HG03571 (cell line): ENCODE data around the gene KCNQ1OT1.
A peak's percentile ranks its signal among the peaks of the same experiment; 100 is the strongest.

Experiments used
- ATAC-seq: cut with Tn5 transposase; IDR thresholded peaks from one replicate; pipeline ENCODE4 v1.9.1; 2021; ENCODE audit not compliant: unreplicated experiment

Gene KCNQ1OT1

DNA sequence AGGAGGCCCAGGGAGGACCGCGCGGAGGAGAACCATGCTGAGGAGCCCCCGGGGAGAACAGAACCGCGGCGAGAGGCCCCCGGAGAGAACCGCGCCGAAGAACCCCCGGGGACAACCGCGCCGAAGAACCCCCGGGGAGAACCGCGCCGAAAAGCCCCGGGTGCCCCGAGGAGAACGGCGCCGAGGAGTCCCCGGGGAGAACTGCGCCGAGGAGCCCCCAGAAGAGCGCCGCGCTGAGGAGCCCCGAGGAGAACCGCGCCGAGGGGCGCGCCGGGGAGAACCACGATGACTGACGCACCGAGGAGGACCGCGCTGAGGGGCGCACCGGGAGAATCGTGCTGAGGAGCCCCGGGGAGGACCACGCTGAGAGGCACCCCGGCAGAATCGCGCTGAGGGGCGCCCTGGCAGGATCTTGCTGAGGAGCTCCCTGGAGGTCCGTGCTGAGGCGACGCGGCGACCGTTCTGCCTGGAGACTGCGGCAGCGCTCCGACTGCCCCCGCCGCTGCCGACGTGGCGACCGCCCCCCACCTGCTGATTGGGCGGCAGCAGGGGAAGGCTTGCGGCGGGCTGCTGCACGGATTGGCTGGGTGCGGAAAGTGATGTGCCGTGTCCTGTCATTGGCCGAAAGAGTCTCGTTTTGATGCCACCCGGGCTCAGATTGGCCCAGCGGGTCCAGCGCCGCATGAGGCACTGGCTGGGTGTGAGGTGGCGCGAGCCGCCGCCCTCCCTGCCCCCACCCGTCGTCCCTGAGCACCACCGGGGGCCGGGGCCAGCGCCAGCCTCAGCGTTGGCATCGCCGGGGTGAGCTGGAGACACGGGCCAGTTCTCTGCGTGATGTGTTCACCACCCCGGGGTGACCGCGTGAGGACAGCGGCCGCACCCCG, at the start of gene KCNQ1OT1:
KCNQ1OT1 (minus strand) TSS at position 464 of the 884 bp plus-strand sequence.
- peak; percentile 82 for ATAC-seq

DNA sequence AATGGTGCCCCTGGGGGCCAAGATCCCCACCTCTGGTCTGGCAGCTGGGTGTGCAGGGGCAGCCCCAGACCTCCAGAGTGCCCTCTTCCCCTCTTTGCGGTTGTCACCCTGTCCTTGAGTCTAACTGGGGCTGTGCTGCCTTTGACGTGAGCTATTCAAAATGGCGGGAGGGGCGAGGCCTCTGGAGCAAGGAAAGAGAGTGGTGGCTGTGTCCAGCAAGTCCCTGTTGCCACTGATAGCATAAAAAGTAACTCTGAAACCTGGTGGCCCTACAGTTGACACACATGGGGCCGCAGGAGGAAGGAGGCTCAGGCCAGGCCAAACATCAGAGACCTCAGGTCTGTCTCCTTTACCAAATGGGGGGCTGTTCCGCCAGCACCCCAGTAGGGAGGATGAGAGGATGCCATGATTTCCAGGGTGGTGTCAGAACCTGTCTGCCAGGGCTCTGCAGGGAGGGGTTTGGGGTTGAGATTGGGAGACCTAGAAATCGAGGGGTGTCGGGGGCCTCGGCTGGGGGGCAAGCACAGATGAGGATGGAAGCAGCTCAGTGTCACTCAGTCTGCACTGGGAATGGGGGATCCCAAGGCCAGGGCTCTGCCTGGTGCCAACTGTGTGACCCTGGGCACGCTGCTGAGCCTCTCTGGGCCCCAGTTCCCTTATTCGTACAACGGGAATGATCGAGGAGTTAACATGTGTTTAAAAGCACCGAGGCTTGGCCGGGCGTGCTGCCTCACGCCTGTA, 49.2 kb upstream of the KCNQ1OT1 start:
- ATAC-seq: no peak

DNA sequence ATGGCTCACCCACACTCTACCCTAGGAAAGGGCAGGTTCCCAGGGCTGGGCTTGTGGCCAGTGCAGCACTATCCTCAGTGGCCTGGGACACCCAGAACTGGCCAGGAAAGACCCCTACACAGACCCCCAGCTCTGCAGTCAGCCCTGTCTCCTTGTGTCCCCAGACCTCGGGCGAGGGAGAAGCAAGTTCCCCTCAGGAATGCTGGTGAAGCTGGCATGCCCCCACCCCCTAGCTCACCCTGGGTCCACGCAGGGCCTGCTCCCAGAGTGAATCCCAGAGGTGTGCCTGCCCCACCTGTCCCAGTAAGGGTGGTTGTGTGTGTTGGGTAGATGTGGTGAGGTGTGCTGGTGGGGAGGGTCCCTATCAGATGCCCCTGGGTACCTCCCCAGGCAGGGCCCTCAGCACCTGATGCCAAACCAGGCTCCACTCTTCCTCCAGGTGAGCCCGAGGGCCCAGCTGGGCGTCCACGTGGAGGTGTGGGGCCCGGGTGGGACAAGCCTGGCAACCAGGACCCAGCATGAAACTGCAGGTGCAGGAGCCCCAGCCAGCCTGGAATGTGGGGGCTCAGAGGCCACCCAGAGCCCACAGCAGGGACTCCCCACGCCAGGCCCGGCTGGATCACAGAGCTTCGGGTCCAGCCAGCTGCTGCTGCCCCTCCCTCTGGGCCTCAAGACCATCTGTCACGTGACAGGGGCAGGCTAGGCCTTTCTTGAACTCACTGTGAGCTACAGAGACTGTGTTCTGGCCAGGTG, 48.4 kb upstream of the KCNQ1OT1 start:
- ATAC-seq: no peak

DNA sequence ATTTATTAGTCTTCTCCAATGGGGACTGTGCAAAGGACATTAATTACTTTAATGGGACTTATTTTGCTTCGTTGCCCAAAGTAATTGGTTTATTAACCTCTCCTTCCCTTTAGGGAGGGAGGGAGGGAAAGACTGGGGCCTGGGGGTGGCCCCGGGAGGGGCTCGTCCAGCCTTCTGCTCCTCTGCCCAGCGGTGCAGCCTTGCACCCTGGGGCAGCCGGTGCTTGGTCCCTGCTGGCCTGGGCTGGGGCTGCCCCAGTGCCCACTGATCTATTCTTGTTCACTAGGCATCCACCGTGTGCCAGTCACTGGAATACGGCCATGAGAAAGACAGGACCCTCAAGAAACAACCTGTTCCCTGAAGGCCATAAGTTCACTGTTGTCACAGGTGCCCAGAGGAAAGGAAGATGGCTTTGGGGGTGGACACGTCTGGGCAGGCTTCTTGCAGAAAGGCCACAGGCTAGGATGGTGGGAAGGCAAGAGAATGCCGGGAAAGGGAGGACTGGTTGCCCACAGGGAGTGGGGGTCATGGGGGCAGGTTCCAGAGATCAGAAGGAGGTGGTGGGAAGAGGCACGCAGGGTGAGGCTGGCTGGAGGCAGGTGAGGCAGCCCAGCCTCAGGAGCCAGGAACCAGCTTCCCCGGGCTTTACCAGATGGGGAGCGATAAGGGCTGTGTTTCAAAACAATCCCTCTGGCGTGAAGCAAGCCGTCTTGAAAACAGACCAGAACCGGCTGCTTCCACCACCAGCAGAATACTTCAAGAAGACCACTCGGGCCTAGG, 47.6 kb upstream of the KCNQ1OT1 start:
- no peak for ATAC-seq

DNA sequence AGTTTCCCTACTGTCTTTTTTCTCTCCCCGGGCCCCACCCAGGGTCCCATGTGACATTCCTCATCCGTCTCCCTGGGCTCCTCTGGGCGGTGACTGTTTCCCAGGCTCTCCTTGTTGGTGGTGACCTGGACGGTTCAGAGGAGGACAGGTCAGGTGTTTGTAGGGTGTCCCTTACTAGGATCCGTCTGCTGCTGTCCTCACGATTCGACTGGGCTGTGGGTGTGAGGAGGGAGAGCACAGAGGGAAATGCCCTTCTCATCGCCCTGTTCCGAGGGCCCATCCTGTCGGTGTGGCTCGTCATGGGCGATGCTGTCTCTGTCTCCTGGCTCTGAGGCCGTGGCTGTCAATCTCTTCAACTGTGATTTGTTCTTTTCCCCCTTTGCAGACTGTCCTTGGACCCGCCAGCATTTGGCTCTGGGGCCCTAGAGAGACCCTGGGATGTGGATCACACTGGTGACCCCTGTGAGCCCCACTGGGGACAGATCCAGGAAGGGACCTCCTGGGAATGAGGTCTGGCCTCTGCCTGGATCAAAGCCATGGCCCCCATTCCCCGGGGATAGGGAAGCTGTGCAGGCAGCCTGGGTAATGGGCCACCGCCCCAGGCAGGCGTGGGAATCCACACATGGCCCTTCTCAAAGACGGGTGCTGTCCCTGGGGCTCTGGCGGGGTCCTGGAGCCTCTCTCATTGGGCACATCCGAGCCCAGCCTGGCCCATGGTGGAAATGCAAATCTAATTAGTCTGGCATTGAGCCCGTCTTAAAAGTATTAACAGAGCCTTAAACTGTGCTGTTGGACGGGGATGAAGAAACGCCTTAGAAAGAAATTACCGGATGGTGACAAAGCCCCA, 46.8 kb upstream of the KCNQ1OT1 start:
- ATAC-seq: no peak

DNA sequence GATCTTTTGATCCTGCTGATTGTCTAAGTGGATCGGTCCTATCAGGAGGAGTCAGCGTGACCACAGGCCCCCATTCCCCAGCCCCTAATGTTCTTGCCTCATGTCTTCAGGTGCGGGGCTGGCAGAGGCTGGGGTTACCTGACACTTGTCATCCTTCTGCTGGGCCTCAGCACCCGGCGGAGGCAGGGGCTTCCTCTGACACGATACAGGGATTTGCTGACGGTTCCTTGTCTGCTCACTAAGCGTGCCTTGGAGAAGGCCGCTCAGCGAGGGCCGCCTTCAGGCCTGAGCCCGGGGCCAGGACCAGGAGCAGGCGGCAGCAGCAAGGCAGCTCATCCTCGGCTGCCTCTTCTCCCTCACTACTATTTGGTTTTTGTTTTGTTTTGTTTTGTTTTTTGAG, 45.7 kb upstream of the KCNQ1OT1 start:
- no peak for ATAC-seq

DNA sequence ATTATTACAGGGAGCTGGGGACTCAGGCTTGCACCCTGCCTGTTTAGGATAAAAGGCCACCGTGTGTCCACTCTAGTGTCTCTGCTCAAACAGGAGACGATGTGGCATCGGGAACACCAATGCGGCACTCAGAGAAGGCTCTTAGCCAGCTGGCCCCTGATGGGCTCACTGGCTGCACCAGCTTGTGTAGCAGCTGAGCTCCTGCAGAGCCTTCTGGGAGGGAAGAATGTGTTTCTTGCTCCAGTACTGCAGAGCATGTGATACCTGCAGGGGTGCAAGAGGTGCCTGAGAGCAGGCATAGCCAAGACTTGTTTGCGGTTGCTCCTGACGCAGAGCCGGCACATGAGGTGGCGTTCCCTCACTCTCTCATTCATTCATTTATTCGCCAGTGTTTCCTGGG, 44.4 kb upstream of the KCNQ1OT1 start:
- no peak for ATAC-seq

DNA sequence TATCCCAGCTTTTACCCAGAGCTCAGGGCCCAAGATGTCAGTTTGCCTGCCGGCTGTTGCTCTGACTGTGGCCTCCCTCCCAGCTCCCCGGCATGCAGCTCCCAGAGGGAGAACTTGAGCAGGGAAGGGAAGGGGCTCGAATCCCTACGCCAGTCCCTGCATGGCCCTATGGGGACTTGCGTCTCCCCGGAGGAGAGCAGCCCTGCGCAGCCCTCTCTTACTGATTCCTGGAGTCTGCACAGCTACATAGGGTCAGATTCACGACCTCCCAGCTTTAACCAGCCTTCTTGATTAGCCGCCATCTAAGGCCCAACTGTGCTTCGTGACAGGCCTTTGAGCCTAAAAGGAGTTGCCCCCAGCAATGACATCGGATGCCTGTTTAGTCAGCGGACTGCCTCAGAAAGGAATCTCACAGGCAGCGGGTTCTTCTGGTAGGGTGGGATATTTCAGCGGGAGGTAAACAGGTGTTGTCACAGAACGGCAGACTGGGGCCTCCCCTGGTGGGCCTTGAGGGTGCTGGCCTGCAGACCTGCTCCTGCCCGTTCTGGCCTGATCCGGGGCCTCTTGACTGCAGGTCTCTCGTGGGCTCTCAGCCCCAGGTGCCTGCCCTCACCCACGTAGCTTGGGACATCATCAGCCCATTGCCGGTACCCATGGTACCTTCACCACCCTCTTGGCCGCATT, 43.8 kb upstream of the KCNQ1OT1 start:
- ATAC-seq: no peak

DNA sequence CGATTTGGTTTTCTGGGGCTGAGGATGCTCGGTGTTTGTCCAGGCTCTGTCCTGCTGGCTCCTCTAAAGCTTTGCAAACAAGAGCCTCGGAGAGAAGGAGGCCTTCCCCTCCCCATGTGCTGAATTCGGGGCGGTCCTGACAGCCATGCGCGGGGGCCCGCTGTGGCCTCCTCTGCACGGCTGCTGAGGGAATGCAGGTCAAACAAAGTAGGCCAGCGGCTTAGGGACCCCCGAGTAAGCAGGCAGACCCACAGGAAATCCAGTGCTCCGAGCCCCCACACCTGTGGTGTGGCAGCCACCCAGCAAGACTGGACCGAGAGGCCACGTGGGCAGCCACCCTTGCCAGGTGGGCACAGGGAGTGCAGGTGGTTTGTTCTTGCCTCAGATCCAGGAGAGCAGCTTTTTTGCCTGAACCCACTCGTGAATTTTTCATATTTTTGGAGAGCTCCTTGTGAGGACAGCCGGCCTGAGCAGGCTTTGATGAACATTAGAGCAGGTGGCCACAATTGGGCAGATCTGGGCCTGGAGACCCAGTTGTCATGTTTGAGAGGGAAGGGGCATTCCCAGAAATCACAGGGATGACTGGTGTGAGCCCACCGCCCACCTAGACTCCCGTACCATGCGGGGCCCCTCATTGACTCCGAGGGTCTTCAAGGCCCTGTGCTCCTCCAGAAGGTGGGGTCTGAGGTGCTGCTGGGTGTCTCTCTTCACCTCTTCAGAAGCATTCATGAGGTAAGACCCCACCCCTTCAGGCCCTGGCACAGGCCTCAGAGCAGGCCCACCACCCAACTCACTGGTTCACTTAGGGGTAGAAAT, 43.0 kb upstream of the KCNQ1OT1 start:
- no peak for ATAC-seq

DNA sequence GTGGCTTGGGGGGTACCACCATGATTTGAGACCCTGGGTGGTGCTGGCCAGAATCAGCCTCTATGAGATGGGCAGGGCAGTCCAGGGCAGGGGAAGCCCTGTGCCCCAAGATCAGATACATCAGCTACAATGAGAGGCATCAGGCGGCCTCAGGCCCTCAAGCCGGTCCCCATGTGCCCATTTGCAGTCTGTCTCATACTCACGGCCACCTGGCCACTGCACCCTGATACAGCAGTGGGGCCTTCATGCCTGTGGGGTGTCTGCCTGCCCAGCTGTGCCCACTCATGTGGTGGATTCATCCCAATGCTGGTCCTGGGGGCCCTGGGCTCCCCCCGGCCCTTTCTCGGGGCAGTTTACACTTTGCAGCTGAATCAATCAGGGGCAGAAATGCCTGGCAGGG, 42.4 kb upstream of the KCNQ1OT1 start:
- ATAC-seq: no peak

DNA sequence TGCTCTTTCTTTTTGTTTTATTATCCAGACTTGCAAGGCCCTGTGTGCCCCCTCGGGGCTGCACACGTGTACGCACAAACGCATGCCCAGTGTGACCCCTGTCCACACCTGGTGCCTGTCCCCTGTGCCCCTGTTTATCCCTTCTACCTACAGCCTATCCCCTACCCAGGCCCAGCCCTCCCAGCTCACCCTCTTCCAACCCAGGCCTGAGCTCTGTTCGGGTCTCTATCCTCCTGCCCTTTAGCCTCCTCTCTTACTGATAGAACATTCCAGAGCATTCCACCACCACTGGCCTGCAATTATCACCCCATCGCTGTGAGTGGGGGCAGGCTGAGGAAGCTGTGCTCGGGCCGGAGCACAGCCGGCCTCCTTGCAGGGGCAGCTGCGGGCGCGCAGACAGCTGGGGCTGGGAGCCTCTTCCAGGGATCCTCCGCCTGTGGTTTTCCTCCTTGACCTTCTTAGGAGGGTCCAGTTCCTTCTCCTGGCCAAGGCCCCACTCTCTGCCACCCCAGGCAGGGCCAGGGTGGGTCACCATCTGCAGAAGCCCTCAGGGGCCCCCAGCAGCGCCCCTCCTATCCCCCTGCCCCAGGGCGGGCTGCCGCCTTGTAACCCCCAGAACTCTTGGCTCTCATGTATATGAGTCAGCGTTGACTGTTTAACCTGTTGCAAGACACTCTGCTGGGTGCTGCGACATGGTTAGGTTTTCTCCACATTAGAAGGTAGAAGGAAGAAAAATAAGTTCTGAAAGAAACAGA, 41.8 kb upstream of the KCNQ1OT1 start:
- ATAC-seq: no peak

DNA sequence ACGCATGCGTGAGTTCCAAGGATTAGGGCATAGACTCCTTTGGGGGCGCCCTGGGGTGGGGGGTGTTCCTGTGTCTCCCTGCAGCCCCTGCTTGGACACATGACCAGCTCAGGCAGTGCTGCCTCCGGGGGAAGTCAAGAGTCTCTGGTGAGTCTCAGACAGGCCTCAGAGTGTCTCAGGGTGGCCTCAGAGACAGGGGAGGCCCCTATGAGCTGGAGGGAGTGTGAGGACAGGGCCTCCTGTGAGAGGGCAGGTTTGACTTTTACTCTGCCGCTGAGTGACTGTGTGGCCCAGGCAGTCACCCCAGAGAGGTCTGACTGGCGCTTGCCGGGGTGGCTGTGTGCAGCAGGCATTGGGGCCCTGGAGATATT, 41.2 kb upstream of the KCNQ1OT1 start:
- no peak for ATAC-seq

DNA sequence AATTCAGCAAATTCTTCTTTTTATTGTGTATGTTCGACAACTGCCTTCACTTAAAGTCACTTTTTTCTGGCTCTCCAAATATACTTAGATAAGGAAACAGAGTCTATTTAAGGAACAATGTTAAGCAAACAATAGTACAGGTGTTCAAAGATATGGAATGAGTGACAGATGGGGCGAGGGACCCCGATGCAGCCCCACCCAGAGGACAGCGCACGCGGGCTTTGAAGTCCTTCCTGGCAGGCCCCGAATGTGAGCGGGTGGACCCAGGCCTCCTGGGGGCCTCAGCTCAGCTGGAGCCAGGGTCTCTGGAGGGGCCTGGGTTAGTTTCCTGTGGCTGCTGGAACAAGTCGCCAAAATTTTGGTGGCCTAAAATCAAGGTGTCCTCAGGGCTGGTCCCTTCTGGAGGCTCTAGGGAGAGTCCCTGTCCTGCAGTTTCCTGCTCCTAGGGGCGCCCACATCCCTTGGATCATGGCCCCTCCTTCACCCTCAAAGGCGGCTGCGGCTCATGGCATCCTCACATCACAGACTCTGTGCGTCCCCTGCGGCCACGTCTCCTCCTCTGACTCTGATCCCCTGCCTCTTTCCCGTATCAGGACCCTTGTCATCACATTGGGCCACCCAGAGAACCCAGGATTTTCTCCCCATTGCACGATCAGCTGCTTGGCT, 40.6 kb upstream of the KCNQ1OT1 start:
- no peak for ATAC-seq

DNA sequence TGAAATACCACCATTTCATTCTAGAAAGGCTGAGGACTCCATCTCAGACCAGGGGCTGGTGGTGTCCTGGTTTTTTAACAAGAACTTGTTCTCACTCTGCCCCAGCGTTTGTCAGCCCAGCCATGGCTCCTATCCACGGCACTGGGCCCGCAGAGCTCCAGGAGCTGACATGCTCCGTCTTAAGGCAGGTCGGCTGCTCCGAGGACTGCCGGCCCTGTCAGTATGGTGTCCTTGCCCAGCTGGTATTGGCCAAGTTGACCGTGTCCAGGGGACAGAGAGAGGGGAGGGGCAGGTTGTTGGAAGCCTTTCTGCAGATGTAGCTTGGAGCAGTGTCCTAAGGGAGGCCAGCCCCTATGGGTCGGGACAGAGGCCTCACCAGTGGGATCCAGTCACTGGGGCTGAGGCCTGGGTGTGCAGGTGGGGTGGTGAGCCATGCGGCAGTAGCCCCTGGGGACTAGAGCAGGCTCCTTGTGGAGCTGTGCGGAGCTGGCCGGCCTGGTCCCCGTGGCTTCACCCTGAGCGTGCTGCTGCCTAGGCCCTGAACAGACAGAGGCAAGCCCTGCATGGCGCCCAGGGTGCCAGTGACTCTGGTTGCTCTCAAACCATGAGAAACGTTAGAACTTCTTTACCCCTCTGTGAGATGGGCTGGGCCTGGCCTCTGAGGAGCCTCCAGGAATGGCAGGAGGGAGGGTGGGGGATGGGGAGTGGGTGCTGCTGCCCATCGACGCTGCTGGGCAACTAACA, 39.9 kb upstream of the KCNQ1OT1 start:
- ATAC-seq: no peak

DNA sequence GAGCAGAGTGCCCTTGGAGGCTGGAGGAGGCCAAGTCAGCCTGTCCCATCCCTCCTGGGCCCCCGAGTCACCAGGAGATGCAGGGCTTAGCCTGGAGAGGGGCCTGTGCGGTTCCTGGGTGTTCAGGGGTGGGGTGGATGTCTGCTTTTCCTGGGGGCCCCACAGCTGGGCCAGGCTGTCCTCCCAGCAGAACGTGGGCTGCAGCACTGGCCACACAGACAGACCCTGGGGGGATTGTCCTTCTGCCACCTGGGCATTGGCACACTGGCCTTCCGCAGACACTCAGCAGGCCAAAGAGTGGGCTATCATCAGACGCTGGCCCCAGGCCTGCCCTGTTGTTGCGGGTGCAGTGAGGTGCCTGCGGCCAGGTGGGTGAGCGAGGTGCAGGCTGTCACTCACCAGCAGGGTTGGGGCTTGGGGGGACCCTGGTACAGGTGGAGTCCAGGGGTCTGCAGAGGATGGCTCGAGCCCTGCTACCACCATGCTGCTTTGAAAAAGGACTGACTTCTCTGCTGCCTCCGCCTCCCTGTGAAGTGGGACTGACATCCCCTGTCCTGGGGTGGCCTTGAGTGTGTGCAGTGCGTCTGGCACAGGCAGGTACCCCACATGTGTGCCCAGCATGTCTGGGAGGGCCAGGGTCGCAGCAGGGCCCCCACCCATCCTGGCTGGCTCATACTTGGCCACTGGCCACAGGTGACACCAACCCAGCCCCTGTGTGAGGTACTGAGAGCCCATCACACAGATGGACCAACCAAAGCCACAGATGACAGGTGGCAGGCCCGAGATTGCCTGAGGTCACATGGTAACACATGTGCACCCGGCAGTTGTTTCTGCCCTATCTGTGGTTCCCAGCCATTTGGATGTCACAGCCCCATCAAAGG, 39.0 kb upstream of the KCNQ1OT1 start:
- no peak for ATAC-seq

DNA sequence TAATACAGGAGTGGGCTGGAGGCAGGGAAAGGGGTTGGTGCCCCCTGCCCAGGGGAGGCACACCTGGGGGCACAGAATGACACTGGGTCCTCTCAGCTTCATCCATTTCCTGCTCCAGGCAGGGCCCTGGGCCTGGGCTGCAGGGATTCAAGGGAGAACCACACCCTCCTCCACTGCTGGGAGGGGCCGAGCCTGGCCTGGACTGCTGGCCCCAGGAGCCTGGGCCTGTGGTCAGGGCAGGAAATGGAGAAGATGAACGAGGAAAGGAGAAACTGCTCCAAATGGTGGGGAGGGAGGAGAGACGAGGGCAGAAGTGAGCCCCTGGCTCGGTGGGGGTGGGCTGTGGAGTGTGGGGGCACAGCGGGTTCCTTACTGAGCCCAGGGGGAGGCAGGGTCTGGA, 38.1 kb upstream of the KCNQ1OT1 start:
- no peak for ATAC-seq
